LNCaP clone FGC (cell line): ENCODE results near the gene NRXN3.
A peak's percentile ranks its signal among the peaks of the same experiment; 100 is the strongest.

ENCODE experiments used
- DNase-seq: peaks from one replicate; pipeline ENCODE4 v3.0.0-alpha.2; 2011; ENCODE audit warnings: low read depth
- H3K4me3 ChIP-seq: 2 replicates; pipeline ENCODE4 v1.5.1; 2011; ENCODE audit warnings: mild to moderate bottlenecking, low read depth, low read length, control low read depth
- TF ChIP-seq, protein P1 (sequence below): IDR thresholded peaks from 2 replicates; pipeline ENCODE4 v1.5.1; 2012; ENCODE audit warnings: mild to moderate bottlenecking; ENCODE audit not compliant: control insufficient read depth, insufficient read depth; ENCODE audit errors: extremely low read depth

The NRXN3 gene

DNA sequence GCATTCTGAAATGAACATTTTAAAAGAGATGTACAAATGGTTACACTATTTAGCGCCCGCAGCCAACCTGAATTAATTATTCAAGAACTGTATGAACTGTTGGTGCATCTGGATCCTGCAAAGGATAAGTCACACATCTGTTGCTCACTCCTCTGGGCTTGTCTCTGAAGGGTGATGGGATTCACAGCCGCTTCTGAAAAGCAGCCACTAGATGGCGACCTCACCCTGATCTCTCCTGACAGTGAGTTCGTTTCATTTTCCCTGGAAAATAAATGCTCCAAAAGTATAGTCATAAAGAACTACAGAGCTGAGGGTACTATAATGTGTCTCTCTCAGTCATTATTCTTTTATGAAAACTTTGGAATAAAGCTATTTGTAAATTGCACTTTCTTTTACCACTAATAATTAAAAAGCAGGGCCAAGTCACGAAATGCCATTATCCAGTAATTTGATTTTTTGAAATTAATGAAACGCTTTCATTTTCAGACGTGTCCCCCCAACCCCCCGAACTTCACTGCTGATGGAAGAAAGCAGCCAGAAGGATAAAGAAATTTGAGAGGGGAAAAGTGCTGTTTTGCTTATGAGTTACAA is 789.6 kb downstream of the NRXN3 start:
- TF ChIP-seq, protein P1, sequence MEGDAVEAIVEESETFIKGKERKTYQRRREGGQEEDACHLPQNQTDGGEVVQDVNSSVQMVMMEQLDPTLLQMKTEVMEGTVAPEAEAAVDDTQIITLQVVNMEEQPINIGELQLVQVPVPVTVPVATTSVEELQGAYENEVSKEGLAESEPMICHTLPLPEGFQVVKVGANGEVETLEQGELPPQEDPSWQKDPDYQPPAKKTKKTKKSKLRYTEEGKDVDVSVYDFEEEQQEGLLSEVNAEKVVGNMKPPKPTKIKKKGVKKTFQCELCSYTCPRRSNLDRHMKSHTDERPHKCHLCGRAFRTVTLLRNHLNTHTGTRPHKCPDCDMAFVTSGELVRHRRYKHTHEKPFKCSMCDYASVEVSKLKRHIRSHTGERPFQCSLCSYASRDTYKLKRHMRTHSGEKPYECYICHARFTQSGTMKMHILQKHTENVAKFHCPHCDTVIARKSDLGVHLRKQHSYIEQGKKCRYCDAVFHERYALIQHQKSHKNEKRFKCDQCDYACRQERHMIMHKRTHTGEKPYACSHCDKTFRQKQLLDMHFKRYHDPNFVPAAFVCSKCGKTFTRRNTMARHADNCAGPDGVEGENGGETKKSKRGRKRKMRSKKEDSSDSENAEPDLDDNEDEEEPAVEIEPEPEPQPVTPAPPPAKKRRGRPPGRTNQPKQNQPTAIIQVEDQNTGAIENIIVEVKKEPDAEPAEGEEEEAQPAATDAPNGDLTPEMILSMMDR: peak; percentile 92

DNA sequence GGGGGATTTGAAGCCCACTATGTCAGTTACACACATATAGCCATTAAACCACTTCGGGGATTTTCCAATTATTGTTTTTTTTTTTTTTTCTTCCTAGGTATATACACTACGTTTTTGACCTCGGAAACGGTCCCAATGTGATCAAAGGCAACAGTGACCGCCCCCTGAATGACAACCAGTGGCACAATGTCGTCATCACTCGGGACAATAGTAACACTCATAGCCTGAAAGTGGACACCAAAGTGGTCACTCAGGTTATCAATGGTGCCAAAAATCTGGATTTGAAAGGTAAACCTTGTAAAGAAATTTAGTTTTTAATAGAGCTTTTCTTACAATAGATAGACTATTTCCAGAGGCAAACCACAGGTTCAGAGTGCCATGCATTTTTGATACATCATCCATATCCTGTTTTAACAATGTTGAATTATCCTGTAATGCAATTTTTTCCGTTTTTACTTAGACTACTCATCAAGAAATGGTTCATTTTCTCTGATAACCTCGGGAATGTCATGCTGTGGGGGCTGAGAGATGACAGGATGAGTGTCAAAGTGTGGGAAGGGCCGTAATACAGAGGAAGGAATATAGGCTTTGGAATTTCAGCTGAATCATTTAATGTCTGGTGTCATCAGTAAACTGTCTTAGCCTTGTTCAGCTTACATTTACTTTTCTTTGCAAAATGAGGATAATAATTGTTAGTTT is 797.1 kb downstream of the NRXN3 start:
- DNase-seq: no peak
- no peak overlapping the region for H3K4me3 ChIP-seq
- TF ChIP-seq, protein P1: no peak

More for the DNA sequence above, 789.6 kb downstream of the NRXN3 start:
- DNase-seq: peak; percentile 21
- H3K4me3 ChIP-seq: no peak overlapping the region

DNA sequence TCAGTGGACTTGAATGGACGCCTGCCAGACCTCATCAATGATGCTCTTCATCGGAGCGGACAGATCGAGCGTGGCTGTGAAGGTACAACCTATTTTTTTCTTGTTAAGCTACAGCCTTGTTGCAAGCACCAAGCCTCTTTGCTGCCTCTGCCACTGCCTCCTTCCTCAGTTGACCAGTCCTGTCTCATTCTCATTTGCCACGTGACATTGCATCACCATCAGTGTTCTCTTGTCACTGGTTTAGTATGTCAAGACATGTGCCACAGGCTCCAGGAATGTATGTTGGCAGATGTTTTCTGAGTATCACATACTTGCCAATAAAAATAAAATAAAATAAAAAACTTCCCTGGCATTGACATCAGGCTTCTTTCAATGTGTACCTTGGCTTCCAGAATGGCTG is 798.1 kb downstream of the NRXN3 start:
- TF ChIP-seq, protein P1: no peak
- no peak overlapping the region for H3K4me3 ChIP-seq
- DNase-seq: no peak

DNA sequence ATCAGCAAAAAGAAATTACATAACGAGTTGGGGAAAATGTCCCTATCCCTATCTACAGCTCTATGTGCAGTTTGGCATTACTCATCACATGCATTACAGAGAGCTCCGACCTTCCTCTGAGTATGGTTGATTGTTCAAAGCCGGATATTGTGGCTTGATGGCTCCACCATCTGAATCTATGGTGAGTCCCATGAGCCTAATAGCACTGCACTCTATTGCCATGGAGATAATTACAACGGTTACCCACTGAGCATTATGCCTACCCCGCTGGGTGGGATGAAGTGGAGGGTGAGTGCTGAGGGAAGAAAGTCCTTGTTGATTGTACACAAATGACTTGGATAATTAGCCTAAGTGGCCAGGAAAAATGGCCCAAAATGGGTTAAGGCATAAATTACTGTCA is 800.5 kb downstream of the NRXN3 start:
- H3K4me3 ChIP-seq: no peak overlapping the region
- TF ChIP-seq, protein P1: no peak
- no peak for DNase-seq

DNA sequence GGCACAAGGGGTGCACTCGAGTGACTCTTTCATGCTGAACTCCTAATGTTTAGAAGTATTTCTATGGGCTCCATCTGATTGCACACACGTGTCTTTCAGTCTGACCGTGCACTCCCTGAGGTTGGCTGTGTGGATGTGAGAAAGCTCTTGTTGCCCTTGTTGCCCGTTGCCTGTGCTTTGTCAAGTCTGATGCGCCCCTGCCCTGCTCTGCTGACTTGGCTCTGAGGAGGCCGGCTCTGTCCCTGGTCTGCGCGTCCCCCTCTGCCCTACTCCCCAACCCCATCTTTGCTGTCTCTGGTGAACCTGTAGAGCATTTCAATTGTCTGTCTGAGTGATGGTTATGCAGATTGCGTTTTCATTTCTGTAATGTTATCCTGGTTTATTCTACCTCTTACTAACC is 802.3 kb downstream of the NRXN3 start:
- TF ChIP-seq, protein P1: no peak
- no peak for DNase-seq
- no peak overlapping the region for H3K4me3 ChIP-seq

DNA sequence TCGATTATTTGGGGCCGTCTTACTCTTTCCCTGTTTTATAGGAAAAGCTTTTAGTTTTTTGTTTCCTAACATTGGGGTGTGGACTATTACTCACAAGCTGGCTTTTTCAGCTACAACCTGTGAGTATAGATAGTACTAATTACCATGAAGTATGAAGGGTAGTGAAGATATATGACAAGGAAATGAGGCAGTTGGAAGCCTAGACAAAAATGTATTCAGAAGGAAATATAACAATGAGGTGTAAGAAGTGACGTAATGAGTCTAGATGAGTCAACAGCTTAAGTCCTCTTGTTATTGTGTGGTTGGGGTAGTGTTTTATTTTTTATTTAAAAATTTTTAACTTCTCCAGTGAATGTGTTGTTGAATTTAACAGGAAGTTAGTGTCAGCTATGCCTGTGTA is 804.5 kb downstream of the NRXN3 start:
- TF ChIP-seq, protein P1: no peak
- no peak overlapping the region for H3K4me3 ChIP-seq
- DNase-seq: no peak

DNA sequence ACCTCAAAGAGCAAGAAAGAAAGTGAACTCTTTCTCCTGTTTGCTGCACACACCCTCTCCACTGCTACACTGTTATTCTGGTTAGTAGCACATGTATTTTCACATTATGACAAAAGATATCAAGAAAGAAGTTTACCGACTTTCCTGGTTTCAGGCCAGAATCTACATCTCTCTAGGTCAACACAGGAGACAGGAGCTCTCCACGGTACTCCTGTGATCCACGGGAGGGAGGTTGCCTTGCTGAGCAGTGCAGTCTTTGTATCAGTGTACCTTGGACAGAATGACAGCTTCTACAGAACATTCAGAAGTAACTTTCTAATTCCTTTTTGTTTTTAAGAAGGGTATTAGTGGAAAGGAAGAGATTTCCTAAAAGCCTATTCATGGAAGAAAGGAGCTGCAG is 805.6 kb downstream of the NRXN3 start:
- DNase-seq: no peak
- no peak overlapping the region for H3K4me3 ChIP-seq
- TF ChIP-seq, protein P1: no peak
